GM21515 (cell line): ENCODE measurements around the gene PMEPA1.

Experiments used
- ATAC-seq: cut with Tn5 transposase; IDR thresholded peaks from one replicate; pipeline ENCODE4 v1.9.1; 2021; ENCODE audit not compliant: unreplicated experiment

Gene PMEPA1

GRCh38 chr20:57680131-57680716 lies 29.6 kb downstream of the PMEPA1 start:
- ATAC-seq, result peak; percentile 48

- no peak for ATAC-seq
These were observed 30.7 kb downstream of the PMEPA1 start for GRCh38 chr20:57679113-57679512.

- no peak for ATAC-seq
These were observed 31.5 kb downstream of the PMEPA1 start for GRCh38 chr20:57678340-57678739.

GRCh38 chr20:57677584-57677982 lies 32.2 kb downstream of the PMEPA1 start:
- ATAC-seq, result no peak

GRCh38 chr20:57676589-57677583 lies 32.9 kb downstream of the PMEPA1 start:
- no peak for ATAC-seq

GRCh38 chr20:57675773-57676172 lies 34.0 kb downstream of the PMEPA1 start:
- no peak for ATAC-seq

- ATAC-seq, result no peak
These were observed 36.8 kb downstream of the PMEPA1 start for GRCh38 chr20:57672953-57673575.

- no peak for ATAC-seq
These were observed 37.7 kb downstream of the PMEPA1 start for GRCh38 chr20:57672164-57672563.

- no peak for ATAC-seq
These were observed 38.2 kb downstream of the PMEPA1 start for GRCh38 chr20:57671662-57672061.

GRCh38 chr20:57671072-57671391 lies 38.8 kb downstream of the PMEPA1 start:
- no peak for ATAC-seq

GRCh38 chr20:57670288-57671071 lies 39.3 kb downstream of the PMEPA1 start:
- ATAC-seq, result no peak

GRCh38 chr20:57669632-57670031 lies 40.2 kb downstream of the PMEPA1 start:
- ATAC-seq, result no peak

- no peak for ATAC-seq
These were observed 41.7 kb downstream of the PMEPA1 start for GRCh38 chr20:57667924-57668782.

GRCh38 chr20:57667388-57667787 lies 42.4 kb downstream of the PMEPA1 start:
- ATAC-seq, result no peak

GRCh38 chr20:57666834-57667157 lies 43.0 kb downstream of the PMEPA1 start:
- ATAC-seq, result no peak

GRCh38 chr20:57666106-57666833 lies 43.5 kb downstream of the PMEPA1 start:
- no peak for ATAC-seq

GRCh38 chr20:57665589-57665971 lies 44.2 kb downstream of the PMEPA1 start:
- no peak for ATAC-seq

GRCh38 chr20:57664924-57665588 lies 44.8 kb downstream of the PMEPA1 start:
- ATAC-seq, result no peak

- ATAC-seq, result no peak
These were observed 45.3 kb downstream of the PMEPA1 start for GRCh38 chr20:57664476-57664875.
